Activated T-helper 1 cell treated with anti-CD3 and anti-CD28 coated beads, Interleukin-12 subunit alpha, Interleukin-12 subunit beta, Interleukin-2, Interleukin-4 antibody, amounts not matched to agents 30 ng/mL and 10 ng/mL and 1 ng/mL, durations not matched to agents 14 hours and 24 hours and 36 hours (primary cell): Measurements from ENCODE around the gene UBE2V1. TPM values are rescaled to one million over a fixed set of nuclear protein-coding genes. Genes with fewer than 3 reads are reported as not detected.

ENCODE experiments used
- DNase-seq: peaks from one replicate; pipeline ENCODE4 v3.0.0; 2021; ENCODE audit warnings: low spot score
- H3K27ac Mint-ChIP-seq: one replicate; pipeline ENCODE4 v1.8.0; 2021; ENCODE audit warnings: mild to moderate bottlenecking, mixed read lengths
- H3K27me3 Mint-ChIP-seq: one replicate; pipeline ENCODE4 v1.8.0; 2022; ENCODE audit warnings: mild to moderate bottlenecking, moderate library complexity, mixed read lengths; ENCODE audit not compliant: insufficient read depth
- H3K36me3 Mint-ChIP-seq: one replicate; pipeline ENCODE4 v1.8.0; 2021; ENCODE audit warnings: low read depth, mixed read lengths
- H3K4me1 Mint-ChIP-seq: one replicate; pipeline ENCODE4 v1.8.0; 2021; ENCODE audit warnings: low read depth, mixed read lengths
- H3K4me3 Mint-ChIP-seq: one replicate; pipeline ENCODE4 v1.8.0; 2021; ENCODE audit warnings: mild to moderate bottlenecking, moderate library complexity, mixed read lengths
- H3K9me3 Mint-ChIP-seq: one replicate; pipeline ENCODE4 v1.8.0; 2021; ENCODE audit warnings: mixed read lengths
- intact Hi-C: fragments of 100-400 bp; cut with micrococcal nuclease; formaldehyde crosslinking; loops from one replicate; pipeline ENCODE4 v1.15.1; 2024
- total RNA-seq: library from RNA; stranded (reverse); gene quantifications from 2 replicates; pipeline ENCODE4 v1.2.3, GENCODE V29; 2022

Gene UBE2V1
- total RNA-seq, 1 donor from 2014 or later: 170 TPM

DNA sequence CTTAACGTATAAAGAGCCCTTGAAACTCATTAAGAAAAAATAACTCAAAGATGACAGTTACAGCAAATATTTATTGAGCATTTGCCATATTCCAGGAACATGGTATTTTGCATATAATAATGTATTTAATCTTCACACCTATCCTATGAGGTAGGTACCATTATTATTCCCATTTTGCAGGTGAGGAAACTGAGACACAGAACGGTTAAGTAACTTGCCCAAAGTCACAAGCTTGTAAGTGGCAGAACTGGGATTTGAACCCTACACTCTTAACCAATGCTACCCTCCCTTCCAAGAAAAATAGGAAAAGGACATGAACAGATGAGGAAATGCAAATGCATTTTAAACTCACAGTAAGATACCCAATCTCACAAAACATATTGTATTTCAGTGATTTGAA is 5.3 kb upstream of the UBE2V1 start:
- H3K4me1 Mint-ChIP-seq: peaks cover 26% of the 10 kb centered on the region
- no peak overlapping the region for H3K27ac Mint-ChIP-seq
- no peak for DNase-seq
- peaks cover 2% of the 10 kb centered on the region for H3K36me3 Mint-ChIP-seq
- no peak overlapping the region for H3K4me3 Mint-ChIP-seq
- intact Hi-C loops: loop anchor here (10.0 kb wide), 3 partner anchors 347 to 523 kb away; no protein-coding TSS in a partner anchor
- no peaks in the 10 kb centered on the region for H3K9me3 Mint-ChIP-seq
- H3K27me3 Mint-ChIP-seq: no peaks in the 10 kb centered on the region

GRCh38 chr20:50116368-50116999 is 3.5 kb upstream of the UBE2V1 start:
- Mint-ChIP-seq H3K4me3 (peak overlapping the region; percentile 100), H3K9me3 (no peaks in the 10 kb centered on the region), H3K36me3 (peaks cover 7% of the 10 kb centered on the region), H3K27ac (peak overlapping the region; percentile 88), H3K4me1 (peaks cover 38% of the 10 kb centered on the region), H3K27me3 (no peaks in the 10 kb centered on the region)
- intact Hi-C loops: loop anchor here (1.0 to 10.0 kb wide), 4 partner anchors 37 to 522 kb away; partner anchors contain the start of gene PEDS1
- no peak for DNase-seq

GRCh38 chr20:50115591-50116367 is 2.8 kb upstream of the UBE2V1 start:
- peak; percentile 86 for DNase-seq
- H3K4me1 Mint-ChIP-seq: peaks cover 45% of the 10 kb centered on the region
- H3K27ac Mint-ChIP-seq: peak overlapping the region; percentile 88
- H3K27me3 Mint-ChIP-seq: no peaks in the 10 kb centered on the region
- H3K36me3 Mint-ChIP-seq: peaks cover 7% of the 10 kb centered on the region
- peak overlapping the region; percentile 100 for H3K4me3 Mint-ChIP-seq
- intact Hi-C loops: loop anchor here (1.0 to 10.0 kb wide), 6 partner anchors 32 to 521 kb away; partner anchors contain the start of genes PEDS1 and SNAI1
- H3K9me3 Mint-ChIP-seq: no peaks in the 10 kb centered on the region

GRCh38 chr20:50115041-50115512 is 2.1 kb upstream of the UBE2V1 start:
- Mint-ChIP-seq H3K4me1 (peaks cover 52% of the 10 kb centered on the region), H3K27me3 (no peaks in the 10 kb centered on the region), H3K36me3 (peaks cover 8% of the 10 kb centered on the region), H3K27ac (peak overlapping the region; percentile 88), H3K4me3 (peak overlapping the region; percentile 100), H3K9me3 (no peaks in the 10 kb centered on the region)
- intact Hi-C loops: loop anchor here (1.0 to 10.0 kb wide), 5 partner anchors 32 to 520 kb away; partner anchors contain the start of gene SNAI1
- DNase-seq: no peak

GRCh38 chr20:50113420-50114224 is 672 bp upstream of the UBE2V1 start:
- Mint-ChIP-seq H3K27me3 (no peaks in the 10 kb centered on the region), H3K4me1 (peaks cover 63% of the 10 kb centered on the region), H3K27ac (peak overlapping the region; percentile 96), H3K9me3 (no peaks in the 10 kb centered on the region), H3K36me3 (peaks cover 12% of the 10 kb centered on the region), H3K4me3 (peak overlapping the region; percentile 100)
- no peak for DNase-seq
- intact Hi-C loops: loop anchor here (2.0 to 10.0 kb wide), 10 partner anchors 55 to 926 kb away; partner anchors contain the start of genes DDX27, PARD6B, PTPN1 and SLC9A8

GRCh38 chr20:50111829-50112495 is 988 bp downstream of the UBE2V1 start:
- intact Hi-C loops: loop anchor here (1.0 to 10.0 kb wide), 11 partner anchors 57 to 925 kb away; partner anchors contain the start of genes DDX27, PARD6B, PTPN1 and SLC9A8
- no peaks in the 10 kb centered on the region for H3K9me3 Mint-ChIP-seq

GRCh38 chr20:50111120-50111828 is 1.7 kb downstream of the UBE2V1 start:
- Mint-ChIP-seq H3K27me3 (no peaks in the 10 kb centered on the region), H3K27ac (peak overlapping the region; percentile 87), H3K4me3 (peak overlapping the region; percentile 100), H3K4me1 (peaks cover 79% of the 10 kb centered on the region), H3K36me3 (peaks cover 19% of the 10 kb centered on the region), H3K9me3 (no peaks in the 10 kb centered on the region)
- intact Hi-C loops: loop anchor here (1.0 to 10.0 kb wide), 8 partner anchors 228 to 924 kb away; partner anchors contain the start of genes DDX27, SLC9A8 and STAU1
- DNase-seq: peak; percentile 14

More at GRCh38 chr20:50111829-50112495, 988 bp downstream of the UBE2V1 start:
- peaks cover 19% of the 10 kb centered on the region for H3K36me3 Mint-ChIP-seq
- H3K4me3 Mint-ChIP-seq: peak overlapping the region; percentile 100
- H3K27ac Mint-ChIP-seq: peak overlapping the region; percentile 87
- DNase-seq: no peak
- no peaks in the 10 kb centered on the region for H3K27me3 Mint-ChIP-seq
- H3K4me1 Mint-ChIP-seq: peaks cover 80% of the 10 kb centered on the region

DNA sequence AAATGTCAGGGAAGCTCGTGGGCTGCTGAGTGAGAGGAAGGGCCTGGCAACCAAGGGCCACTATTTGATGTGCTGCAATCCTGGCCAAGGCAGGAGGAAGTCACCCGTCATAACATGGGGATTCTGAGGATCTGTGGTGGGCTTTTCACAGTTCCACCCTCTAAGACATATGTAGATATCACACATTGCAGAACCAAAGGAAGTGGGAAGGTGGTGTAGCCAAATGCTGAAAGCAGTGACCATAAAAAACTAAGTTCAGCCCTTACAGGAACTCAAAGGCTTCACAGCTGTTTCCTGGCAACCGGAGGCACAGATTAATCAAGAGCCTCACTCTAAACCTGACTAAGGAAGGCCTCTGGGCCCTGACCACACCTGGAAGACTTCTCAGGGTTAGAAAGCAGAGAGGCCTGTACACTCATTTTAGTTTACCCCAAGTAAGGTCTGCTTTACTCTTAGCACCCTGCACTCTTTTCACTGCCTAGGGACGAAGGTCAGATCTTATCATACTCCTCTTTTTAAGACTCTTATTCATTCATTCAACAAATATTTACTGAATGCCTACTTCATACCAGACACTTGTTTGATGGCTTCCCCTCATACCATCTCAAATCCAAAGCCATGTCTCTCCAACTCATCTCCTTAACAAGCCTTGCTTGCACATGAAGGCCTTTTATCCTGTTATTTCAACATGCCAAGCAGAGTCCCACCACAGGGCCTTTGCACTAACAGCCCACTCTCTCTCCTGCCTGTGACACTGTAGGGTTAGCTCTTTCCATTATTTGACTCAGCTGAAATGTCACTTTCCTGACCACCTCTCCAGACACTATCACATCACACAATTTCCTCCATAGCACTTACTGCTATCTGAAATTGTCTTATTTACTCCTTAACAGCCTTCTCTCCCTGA is 2.6 kb downstream of the UBE2V1 start:
- DNase-seq: peak; percentile 52
- peak overlapping the region; percentile 87 for H3K27ac Mint-ChIP-seq
- no peaks in the 10 kb centered on the region for H3K27me3 Mint-ChIP-seq
- H3K36me3 Mint-ChIP-seq: peaks cover 19% of the 10 kb centered on the region
- peaks cover 73% of the 10 kb centered on the region for H3K4me1 Mint-ChIP-seq
- intact Hi-C loops: loop anchor here (1.0 to 10.0 kb wide), 8 partner anchors 229 to 923 kb away; partner anchors contain the start of genes DDX27, SLC9A8 and STAU1
- peak overlapping the region; percentile 100 for H3K4me3 Mint-ChIP-seq
- no peaks in the 10 kb centered on the region for H3K9me3 Mint-ChIP-seq

- Mint-ChIP-seq H3K36me3 (peaks cover 19% of the 10 kb centered on the region), H3K4me1 (peaks cover 62% of the 10 kb centered on the region), H3K27me3 (no peaks in the 10 kb centered on the region), H3K4me3 (no peak overlapping the region), H3K27ac (peak overlapping the region; percentile 24), H3K9me3 (no peaks in the 10 kb centered on the region)
- no peak for DNase-seq
- intact Hi-C loops: no loop called here
These were observed 4.3 kb downstream of the UBE2V1 start for GRCh38 chr20:50108556-50109235.

DNA sequence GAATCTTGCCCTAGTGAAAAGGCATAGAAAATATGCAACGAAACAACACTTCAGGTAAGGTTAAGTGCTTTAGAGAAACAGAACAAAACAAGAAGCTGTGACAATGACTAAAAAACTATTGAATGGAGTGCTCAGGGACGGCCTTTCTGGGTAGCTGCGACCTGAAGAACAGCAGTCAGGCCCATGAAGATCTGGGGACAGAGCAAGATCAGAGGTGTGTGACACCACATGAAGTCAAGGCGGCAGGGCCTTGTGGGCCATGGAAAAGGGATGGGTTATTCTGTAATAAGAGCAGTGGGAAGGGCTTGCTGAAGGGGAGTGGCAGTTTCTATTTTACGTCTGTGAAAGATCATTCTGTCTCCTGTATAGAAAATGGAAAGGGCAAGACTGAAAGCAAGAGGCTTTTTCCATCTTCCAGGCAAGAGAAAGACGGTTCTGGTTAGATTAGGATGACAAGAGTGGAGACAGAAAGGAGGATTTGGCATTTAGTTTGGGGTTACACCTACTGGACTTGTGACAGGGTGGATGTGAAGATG is 5.1 kb downstream of the UBE2V1 start:
- Mint-ChIP-seq H3K4me1 (peaks cover 63% of the 10 kb centered on the region), H3K27ac (peak overlapping the region; percentile 50), H3K36me3 (peaks cover 20% of the 10 kb centered on the region), H3K4me3 (no peak overlapping the region), H3K9me3 (no peaks in the 10 kb centered on the region), H3K27me3 (no peaks in the 10 kb centered on the region)
- DNase-seq: no peak
- intact Hi-C loops: no loop called here
